Omental fat pad (tissue), 4 donors: ENCODE measurements around the gene NHS. TPM values are rescaled to one million over a fixed set of nuclear protein-coding genes. Genes with fewer than 3 reads are reported as not detected.

Source experiments
- ATAC-seq: fragments of 150-250 bp; one replicate; pipeline ENCODE4 v1.9.1; 2016; ENCODE audit warnings: mild to moderate bottlenecking, moderate library complexity; ENCODE audit not compliant: low FRiP score
- DNase-seq: peaks from one replicate; pipeline ENCODE4 v3.0.0-alpha.2; 2019; ENCODE audit warnings: low spot score
- total RNA-seq, 4 donors: library from RNA; depleted of rRNA; stranded (reverse); fragments of >200 nt; gene quantifications; one replicate each; pipeline ENCODE4 v1.1.0, GENCODE V29; 2016
- TF ChIP-seq, protein P1 (sequence below), 3 donors: fragments of 450-650 bp; IDR thresholded peaks; one replicate each; pipeline ENCODE4 v1.5.1; 2016 to 2017; ENCODE audit warnings: antibody characterized with exemption in 3 of 3, mild to moderate bottlenecking in 3 of 3, moderate library complexity in 2 of 3

The NHS gene
- total RNA-seq, 4 donors from 2014 or later = 4.0 to 9.7 (median 7.6) TPM

DNA sequence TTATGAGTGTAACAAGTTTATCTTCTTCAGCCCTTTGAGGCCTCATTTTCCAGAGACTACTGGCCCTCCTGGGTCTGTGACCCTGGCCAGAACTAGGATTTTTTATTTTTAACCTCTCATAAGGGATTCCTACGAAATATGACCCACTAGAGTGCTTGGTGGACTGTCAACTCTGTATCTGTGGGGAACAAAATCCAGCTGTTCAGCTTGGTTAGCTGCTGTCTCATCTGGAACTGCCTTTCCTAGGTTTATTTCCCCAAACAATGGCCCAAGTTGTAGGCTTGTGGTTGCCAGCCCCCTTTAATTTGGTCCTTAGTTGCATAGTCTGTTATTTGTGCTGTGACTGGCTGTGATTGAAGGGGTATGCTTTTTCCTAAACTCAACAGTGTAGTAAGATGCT lies 56.2 kb downstream of the NHS start:
- TF ChIP-seq, protein P1, sequence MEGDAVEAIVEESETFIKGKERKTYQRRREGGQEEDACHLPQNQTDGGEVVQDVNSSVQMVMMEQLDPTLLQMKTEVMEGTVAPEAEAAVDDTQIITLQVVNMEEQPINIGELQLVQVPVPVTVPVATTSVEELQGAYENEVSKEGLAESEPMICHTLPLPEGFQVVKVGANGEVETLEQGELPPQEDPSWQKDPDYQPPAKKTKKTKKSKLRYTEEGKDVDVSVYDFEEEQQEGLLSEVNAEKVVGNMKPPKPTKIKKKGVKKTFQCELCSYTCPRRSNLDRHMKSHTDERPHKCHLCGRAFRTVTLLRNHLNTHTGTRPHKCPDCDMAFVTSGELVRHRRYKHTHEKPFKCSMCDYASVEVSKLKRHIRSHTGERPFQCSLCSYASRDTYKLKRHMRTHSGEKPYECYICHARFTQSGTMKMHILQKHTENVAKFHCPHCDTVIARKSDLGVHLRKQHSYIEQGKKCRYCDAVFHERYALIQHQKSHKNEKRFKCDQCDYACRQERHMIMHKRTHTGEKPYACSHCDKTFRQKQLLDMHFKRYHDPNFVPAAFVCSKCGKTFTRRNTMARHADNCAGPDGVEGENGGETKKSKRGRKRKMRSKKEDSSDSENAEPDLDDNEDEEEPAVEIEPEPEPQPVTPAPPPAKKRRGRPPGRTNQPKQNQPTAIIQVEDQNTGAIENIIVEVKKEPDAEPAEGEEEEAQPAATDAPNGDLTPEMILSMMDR (IDR thresholded peaks at IDR 0.05) = no peak
- no peak for DNase-seq
- no peak for ATAC-seq

DNA sequence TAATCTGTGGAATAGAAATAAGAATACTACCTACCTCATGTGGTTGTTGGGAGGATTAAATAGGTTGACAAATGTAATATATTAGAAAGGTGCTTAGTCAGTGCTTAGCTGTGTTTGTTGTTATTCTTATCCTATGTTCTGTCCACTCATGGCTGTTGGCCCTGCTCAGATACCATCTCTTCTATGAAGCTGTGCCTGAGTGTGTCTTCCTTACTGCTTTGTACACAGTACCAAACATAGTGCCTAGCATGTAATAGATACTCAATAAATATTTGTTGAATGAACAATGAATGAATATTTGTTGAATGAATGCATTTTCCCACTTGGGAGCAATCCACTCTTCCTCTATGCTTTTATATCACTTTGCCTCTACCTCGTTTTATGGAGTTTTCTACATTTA lies 57.2 kb downstream of the NHS start:
- DNase-seq = no peak
- ATAC-seq = no peak

DNA sequence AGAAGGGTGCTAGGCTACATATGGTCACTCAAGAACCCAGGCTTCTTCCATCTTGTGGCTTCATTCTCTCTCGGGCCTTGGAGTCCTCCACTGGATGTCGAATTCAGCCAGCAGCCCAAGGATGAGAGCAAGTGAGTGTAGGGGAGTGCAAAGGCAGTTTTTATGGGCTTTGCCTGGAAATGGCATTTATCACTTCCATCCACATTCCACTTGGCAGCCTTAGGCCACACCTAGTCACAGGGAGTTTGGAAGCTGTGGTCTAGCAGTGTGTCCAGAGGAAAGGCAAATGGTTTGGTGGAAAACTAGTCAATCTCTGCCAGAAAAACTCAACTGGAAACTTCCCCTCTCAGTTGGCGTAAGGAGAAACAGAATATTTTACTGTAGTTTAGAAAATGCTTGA lies 59.0 kb downstream of the NHS start:
- ATAC-seq (no peak), DNase-seq (no peak)
- TF ChIP-seq, protein P1 (IDR thresholded peaks at IDR 0.05) = no peak

More for the DNA sequence above, 57.2 kb downstream of the NHS start:
- TF ChIP-seq, protein P1 (IDR thresholded peaks at IDR 0.05) = no peak

DNA sequence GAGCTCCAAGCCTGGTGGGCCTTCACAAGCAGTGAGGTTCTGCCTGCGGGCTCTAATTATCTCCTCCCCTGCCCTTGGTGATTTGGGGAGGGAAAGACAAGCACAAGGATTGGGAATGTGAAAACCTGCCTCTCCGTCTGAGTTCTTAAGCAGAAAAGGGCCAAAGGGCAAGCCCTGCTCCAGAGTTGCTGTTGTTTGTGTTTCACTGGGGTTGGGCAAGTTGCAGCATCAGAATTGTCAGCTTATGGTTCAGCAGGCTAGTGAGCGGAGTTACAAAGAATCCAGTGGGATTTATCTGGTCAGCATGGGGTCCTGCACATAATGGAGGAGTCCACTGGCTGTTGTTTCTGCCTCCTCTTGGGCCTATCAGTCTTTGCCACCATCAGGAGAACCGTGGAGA lies 60.5 kb downstream of the NHS start:
- ATAC-seq (no peak), DNase-seq (no peak)
- TF ChIP-seq, protein P1 (IDR thresholded peaks at IDR 0.05) = no peak

DNA sequence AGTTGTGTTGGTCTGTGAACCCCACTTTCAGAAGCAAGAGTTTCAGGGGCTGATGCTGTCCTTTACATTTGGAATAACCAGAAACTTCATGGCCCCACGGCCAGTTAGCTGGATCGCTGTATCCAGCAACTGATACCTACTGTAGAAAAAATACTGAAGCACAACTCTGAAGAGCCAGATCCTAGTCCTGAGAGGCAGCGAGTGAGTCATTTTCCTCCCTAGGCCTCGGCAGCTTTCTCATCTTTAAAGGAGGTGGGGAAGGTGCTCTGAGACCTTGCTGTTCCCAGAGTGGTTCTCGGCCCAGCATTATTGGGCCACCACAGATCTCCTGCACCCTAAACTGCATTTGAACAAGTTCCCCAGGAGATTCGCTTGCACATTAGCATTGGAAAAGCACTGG lies 63.2 kb downstream of the NHS start:
- no peak for DNase-seq
- ATAC-seq = no peak
- TF ChIP-seq, protein P1 (IDR thresholded peaks at IDR 0.05) = no peak

DNA sequence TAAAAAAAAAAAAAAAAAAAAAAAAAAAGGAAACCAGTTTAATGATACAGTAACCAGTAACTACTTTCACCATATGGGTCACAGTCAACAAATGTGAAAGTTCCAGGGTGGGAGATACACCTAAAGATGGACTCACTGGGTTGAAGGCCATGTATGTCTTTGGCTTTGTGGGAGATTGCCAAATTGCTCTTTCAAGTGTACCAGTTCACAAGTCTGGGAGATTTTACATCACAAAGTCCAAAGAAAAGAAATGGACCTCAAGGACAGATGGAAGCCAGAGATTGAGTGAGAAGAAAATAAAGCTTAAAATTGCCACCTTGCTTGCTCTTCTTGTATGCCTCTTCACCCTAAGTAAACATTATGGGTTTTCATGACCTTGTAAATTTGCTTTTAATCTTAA lies 65.3 kb downstream of the NHS start:
- ATAC-seq = no peak
- no peak for DNase-seq
- TF ChIP-seq, protein P1 (IDR thresholded peaks at IDR 0.05) = no peak

DNA sequence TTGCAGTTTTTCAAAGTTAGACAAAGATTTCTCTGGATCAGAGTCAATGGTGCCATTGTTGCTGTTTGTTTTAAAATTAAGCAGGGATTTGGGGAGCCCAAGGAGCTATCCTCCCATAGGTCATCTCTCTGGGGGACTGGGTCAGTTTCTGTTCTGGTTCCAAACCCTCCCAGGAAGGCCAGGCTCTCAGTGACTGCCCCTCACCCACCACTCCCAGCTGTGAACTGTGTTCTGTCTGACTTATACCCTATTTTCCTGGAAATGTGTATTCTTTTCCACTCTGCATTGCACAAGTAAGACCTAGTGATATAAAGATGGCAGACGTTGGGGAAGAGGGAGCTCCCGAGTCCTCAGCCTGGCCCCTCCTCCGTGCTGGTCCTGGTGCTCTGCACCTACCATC lies 65.8 kb downstream of the NHS start:
- TF ChIP-seq, protein P1 (IDR thresholded peaks at IDR 0.05) = no peak
- ATAC-seq (no peak), DNase-seq (no peak)
